HepG2 (cell line): Measurements from ENCODE around the gene JMJD6. TPM values are rescaled to one million over a fixed set of nuclear protein-coding genes. Genes with fewer than 3 reads are reported as not detected.
A peak's percentile ranks its signal among the peaks of the same experiment; 100 is the strongest.

Experiments used
- ATAD3A ChIP-seq: sonication (generic); formaldehyde crosslinking; IDR thresholded peaks from 2 replicates; pipeline ENCODE4 v1.4.0; 2020; ENCODE audit warnings: missing genetic modification reagents
- BRD4 ChIP-seq: sonication (generic); formaldehyde crosslinking; IDR thresholded peaks from 2 replicates; pipeline ENCODE4 v1.4.0; 2020; ENCODE audit warnings: missing genetic modification reagents
- CREM ChIP-seq, 2 experiments: sonication (generic) in 1 of 2; formaldehyde crosslinking in 1 of 2; IDR thresholded peaks; 2 replicates each; pipeline versions ENCODE4 v1.4.0 to v1.6.1; 2016 to 2020; ENCODE audit warnings: antibody characterized with exemption in 1 of 2, mild to moderate bottlenecking in 1 of 2, missing genetic modification reagents in 1 of 2
- FOXO1 ChIP-seq: sonication (generic); formaldehyde crosslinking; IDR thresholded peaks from 2 replicates; pipeline ENCODE4 v1.4.0; 2020; ENCODE audit warnings: missing genetic modification reagents
- GMEB2 ChIP-seq: IDR thresholded peaks from 2 replicates; pipeline ENCODE4 v1.6.1; 2016; ENCODE audit warnings: missing biosample characterization, missing genetic modification reagents, low read depth
- KDM5A ChIP-seq: fragments of 200-600 bp; sonication (generic); IDR thresholded peaks from 2 replicates; pipeline ENCODE4 v1.7.0; 2018; ENCODE audit warnings: antibody characterized with exemption, mild to moderate bottlenecking, low read length, borderline replicate concordance
- MED1 ChIP-seq: sonication (generic); formaldehyde crosslinking; IDR thresholded peaks from 2 replicates; pipeline ENCODE4 v1.4.0; 2020; ENCODE audit warnings: missing genetic modification reagents
- MYNN ChIP-seq: sonication (generic); formaldehyde crosslinking; IDR thresholded peaks from 2 replicates; pipeline ENCODE4 v1.4.0; 2020; ENCODE audit warnings: mild to moderate bottlenecking, low read depth, missing genetic modification reagents
- STAT6 ChIP-seq: sonication (generic); formaldehyde crosslinking; IDR thresholded peaks from 2 replicates; pipeline ENCODE4 v1.4.0; 2020; ENCODE audit warnings: missing genetic modification reagents, mild to moderate bottlenecking, borderline replicate concordance
- ZFP62 ChIP-seq: sonication (generic); formaldehyde crosslinking; IDR thresholded peaks from 2 replicates; pipeline ENCODE4 v1.4.0; 2020; ENCODE audit warnings: missing genetic modification reagents
- ZNF326 ChIP-seq: sonication (generic); formaldehyde crosslinking; IDR thresholded peaks from 2 replicates; pipeline ENCODE4 v1.4.0; 2020; ENCODE audit warnings: missing genetic modification reagents, borderline replicate concordance
- ZNF737 ChIP-seq: sonication (generic); formaldehyde crosslinking; IDR thresholded peaks from 2 replicates; pipeline ENCODE4 v1.5.0; 2020; ENCODE audit warnings: missing genetic modification reagents, mild to moderate bottlenecking, borderline replicate concordance
- polyA plus RNA-seq, 8 experiments: library from polyadenylated mRNA; depleted of rRNA in 3 of 8; stranded (reverse) in 7 of 8; unstranded in 1 of 8; fragments of >200 nt; fragmentation: Illumina TruSeq in 4 of 8; extraction: Trizol in 4 of 8; gene quantifications; 2 replicates each; pipeline versions ENCODE4 v1.2.1 to v1.2.3, GENCODE V29; 2011 to 2016; ENCODE audit warnings: low read depth in 4 of 8, missing spikeins in 1 of 8, mixed read lengths in 1 of 8; ENCODE audit not compliant: insufficient read depth in 1 of 8
- total RNA-seq, 5 experiments: library from RNA; depleted of rRNA; stranded (reverse); fragments of >200 nt; fragmentation: Illumina TruSeq; extraction: Trizol; gene quantifications; 2 replicates each; pipeline ENCODE4 v1.2.3, GENCODE V29; 2016; ENCODE audit warnings: low read depth in 1 of 5
- TF ChIP-seq, protein P1 (sequence below): sonication (generic); formaldehyde crosslinking; IDR thresholded peaks from 2 replicates; pipeline ENCODE4 v1.8.0; 2022; ENCODE audit warnings: mild to moderate bottlenecking, missing genetic modification reagents, borderline replicate concordance
- TF ChIP-seq, protein P2 (sequence below): sonication (generic); formaldehyde crosslinking; IDR thresholded peaks from 2 replicates; pipeline ENCODE4 v1.5.1; 2020; ENCODE audit warnings: missing genetic modification reagents, mild to moderate bottlenecking, borderline replicate concordance
- TF ChIP-seq, protein P3 (sequence below), 2 experiments: IDR thresholded peaks; 2 replicates each; pipeline ENCODE4 v1.6.1; 2011 to 2012; ENCODE audit warnings: low read length in 2 of 2, borderline replicate concordance in 1 of 2, low read depth in 1 of 2, mild to moderate bottlenecking in 1 of 2, moderate library complexity in 1 of 2

The JMJD6 gene
- total and polyA plus RNA-seq, 2 of the 13 experiments (the other 11 are each of a cell fraction or from before 2014, with no cell fraction given) = 33.6 to 41.0 TPM

DNA sequence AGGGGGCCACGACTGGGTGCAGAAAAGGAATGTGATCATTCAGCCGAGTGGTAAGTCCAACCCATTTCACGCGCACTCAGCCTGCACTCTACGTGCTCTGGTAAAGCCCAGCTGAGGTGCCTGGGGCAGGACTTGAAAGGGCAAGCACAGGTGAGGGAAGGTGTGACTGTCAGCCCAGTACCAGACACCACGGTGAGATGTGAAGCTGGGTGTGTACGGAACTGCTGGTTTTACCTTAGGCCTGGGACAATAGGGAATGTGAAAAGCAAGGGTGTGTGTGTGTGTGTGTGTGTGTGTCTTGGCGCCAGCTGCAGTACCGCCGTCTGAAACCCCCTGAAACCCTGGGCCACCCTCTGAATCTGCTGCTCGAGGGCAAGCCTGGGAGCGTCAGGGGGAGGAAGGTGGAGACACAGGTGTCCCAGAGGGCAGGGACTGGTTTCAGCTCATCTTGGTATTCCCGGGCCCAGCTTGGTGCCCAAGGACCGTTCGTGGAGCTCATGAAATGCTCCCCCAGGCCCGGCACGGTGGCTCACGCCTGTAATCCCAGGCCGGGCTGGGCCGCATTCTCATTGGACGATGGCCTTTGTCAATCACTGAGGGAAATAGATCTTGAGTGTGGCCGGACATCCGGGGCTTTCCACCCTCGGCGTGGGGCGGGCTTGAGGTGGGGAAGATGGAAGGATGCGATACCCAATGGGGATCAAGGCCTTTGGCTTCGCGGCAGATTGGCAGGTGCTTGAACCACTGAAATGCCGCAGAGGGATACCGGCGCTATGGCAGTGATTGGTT lies 55.1 kb downstream of the JMJD6 start (continued):
- TF ChIP-seq FOXO1 (CRISPR knock-in tag) = peak; percentile 21; the same call in 1 of the 2 replicates
- no peak for TF ChIP-seq KDM5A
- TF ChIP-seq MYNN (CRISPR knock-in tag) = no peak
- no peak for TF ChIP-seq ZFP62 (CRISPR knock-in tag)
- peak; percentile 87 for TF ChIP-seq CREM (IDR thresholded peaks at IDR 0.05)
- TF ChIP-seq CREM (CRISPR knock-in tag; IDR thresholded peaks at IDR 0.05) = no peak
- TF ChIP-seq BRD4 (CRISPR knock-in tag) = peak; percentile 89
- TF ChIP-seq ATAD3A = no peak
- no peak for TF ChIP-seq ZNF326 (CRISPR knock-in tag)
- TF ChIP-seq, protein P1, sequence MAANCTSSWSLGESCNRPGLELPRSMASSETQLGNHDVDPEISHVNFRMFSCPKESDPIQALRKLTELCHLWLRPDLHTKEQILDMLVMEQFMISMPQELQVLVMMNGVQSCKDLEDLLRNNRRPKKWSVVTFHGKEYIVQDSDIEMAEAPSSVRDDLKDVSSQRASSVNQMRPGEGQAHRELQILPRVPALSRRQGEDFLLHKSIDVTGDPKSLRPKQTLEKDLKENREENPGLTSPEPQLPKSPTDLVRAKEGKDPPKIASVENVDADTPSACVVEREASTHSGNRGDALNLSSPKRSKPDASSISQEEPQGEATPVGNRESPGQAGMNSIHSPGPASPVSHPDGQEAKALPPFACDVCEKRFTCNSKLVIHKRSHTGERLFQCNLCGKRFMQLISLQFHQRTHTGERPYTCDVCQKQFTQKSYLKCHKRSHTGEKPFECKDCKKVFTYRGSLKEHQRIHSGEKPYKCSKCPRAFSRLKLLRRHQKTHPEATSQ = peak; percentile 73; the same call in 1 of the 2 replicates
- TF ChIP-seq GMEB2 = peak; percentile 47; the same call in 1 of the 2 replicates
- peak; percentile 81; the same call in 1 of the 2 replicates for TF ChIP-seq MED1 (CRISPR knock-in tag)
- peak; percentile 77; the same call in 1 of the 2 replicates for TF ChIP-seq STAT6
- TF ChIP-seq, protein P2, sequence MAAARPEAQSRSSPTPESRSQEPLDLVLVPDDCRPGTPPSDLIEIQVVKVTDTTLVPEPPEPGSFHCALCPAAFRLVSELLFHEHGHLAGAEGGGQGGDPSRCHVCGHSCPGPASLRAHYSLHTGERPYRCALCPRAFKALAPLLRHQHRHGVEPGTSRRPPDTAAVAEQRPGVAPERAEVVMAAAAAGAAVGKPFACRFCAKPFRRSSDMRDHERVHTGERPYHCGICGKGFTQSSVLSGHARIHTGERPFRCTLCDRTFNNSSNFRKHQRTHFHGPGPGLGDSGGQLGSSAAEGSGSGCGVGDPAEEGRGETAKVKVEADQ (CRISPR knock-in tag) = peak; percentile 90; the same call in 1 of the 2 replicates
- 0 out of 2 replicates have a peak, but pooled peaks have one; percentile 55 for TF ChIP-seq ZNF737 (CRISPR knock-in tag)
- TF ChIP-seq, protein P3, sequence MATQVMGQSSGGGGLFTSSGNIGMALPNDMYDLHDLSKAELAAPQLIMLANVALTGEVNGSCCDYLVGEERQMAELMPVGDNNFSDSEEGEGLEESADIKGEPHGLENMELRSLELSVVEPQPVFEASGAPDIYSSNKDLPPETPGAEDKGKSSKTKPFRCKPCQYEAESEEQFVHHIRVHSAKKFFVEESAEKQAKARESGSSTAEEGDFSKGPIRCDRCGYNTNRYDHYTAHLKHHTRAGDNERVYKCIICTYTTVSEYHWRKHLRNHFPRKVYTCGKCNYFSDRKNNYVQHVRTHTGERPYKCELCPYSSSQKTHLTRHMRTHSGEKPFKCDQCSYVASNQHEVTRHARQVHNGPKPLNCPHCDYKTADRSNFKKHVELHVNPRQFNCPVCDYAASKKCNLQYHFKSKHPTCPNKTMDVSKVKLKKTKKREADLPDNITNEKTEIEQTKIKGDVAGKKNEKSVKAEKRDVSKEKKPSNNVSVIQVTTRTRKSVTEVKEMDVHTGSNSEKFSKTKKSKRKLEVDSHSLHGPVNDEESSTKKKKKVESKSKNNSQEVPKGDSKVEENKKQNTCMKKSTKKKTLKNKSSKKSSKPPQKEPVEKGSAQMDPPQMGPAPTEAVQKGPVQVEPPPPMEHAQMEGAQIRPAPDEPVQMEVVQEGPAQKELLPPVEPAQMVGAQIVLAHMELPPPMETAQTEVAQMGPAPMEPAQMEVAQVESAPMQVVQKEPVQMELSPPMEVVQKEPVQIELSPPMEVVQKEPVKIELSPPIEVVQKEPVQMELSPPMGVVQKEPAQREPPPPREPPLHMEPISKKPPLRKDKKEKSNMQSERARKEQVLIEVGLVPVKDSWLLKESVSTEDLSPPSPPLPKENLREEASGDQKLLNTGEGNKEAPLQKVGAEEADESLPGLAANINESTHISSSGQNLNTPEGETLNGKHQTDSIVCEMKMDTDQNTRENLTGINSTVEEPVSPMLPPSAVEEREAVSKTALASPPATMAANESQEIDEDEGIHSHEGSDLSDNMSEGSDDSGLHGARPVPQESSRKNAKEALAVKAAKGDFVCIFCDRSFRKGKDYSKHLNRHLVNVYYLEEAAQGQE (IDR thresholded peaks at IDR 0.05; ENCODE audit: borderline replicate concordance in 1 of 2, low read depth in 1 of 2, low read length in 2 of 2) = no peak
